ENCODE results near the gene LHFPL2. TPM values are rescaled to one million over a fixed set of nuclear protein-coding genes. Genes with fewer than 3 reads are reported as not detected.
A peak's percentile ranks its signal among the peaks of the same experiment; 100 is the strongest.

LHFPL2 gene
- total RNA-seq, 1 donor from 2014 or later: 42.1 TPM

GRCh38 chr5:78523314-78524193 is 125.0 kb downstream of the LHFPL2 start:
- Mint-ChIP-seq H3K27ac (peak overlapping the region; percentile 85), H3K36me3 (no peaks in the 10 kb centered on the region), H3K9me3 (no peaks in the 10 kb centered on the region), H3K27me3 (ENCODE audit: low read depth) (no peaks in the 10 kb centered on the region), H3K4me1 (peaks cover 40% of the 10 kb centered on the region), H3K4me3 (no peak overlapping the region)
- no peak for DNase-seq (ENCODE audit: low spot score in 2 of 2, unreplicated experiment in 2 of 2)
- no peak for TF ChIP-seq CTCF (IDR thresholded peaks at IDR 0.05; ENCODE audit: unreplicated experiment)

GRCh38 chr5:78522476-78523260 is 125.9 kb downstream of the LHFPL2 start:
- H3K27ac Mint-ChIP-seq: peak overlapping the region; percentile 85

GRCh38 chr5:78521455-78521854 is 127.1 kb downstream of the LHFPL2 start:
- no peak for DNase-seq (ENCODE audit: low spot score in 2 of 2, unreplicated experiment in 2 of 2)
- H3K4me3 Mint-ChIP-seq: no peak overlapping the region
- H3K36me3 Mint-ChIP-seq: peaks cover 2% of the 10 kb centered on the region
- no peak overlapping the region for H3K27ac Mint-ChIP-seq
- no peak for TF ChIP-seq CTCF (IDR thresholded peaks at IDR 0.05; ENCODE audit: unreplicated experiment)
- no peaks in the 10 kb centered on the region for H3K9me3 Mint-ChIP-seq
- H3K27me3 Mint-ChIP-seq (ENCODE audit: low read depth): no peaks in the 10 kb centered on the region
- H3K4me1 Mint-ChIP-seq: peaks cover 32% of the 10 kb centered on the region

More at GRCh38 chr5:78522476-78523260, 125.9 kb downstream of the LHFPL2 start:
- TF ChIP-seq CTCF (IDR thresholded peaks at IDR 0.05; ENCODE audit: unreplicated experiment): no peak
- H3K27me3 Mint-ChIP-seq (ENCODE audit: low read depth): no peaks in the 10 kb centered on the region
- no peak for DNase-seq (ENCODE audit: low spot score in 2 of 2, unreplicated experiment in 2 of 2)
- no peak overlapping the region for H3K4me3 Mint-ChIP-seq
- H3K9me3 Mint-ChIP-seq: no peaks in the 10 kb centered on the region
- peaks cover 43% of the 10 kb centered on the region for H3K4me1 Mint-ChIP-seq
- H3K36me3 Mint-ChIP-seq: no peaks in the 10 kb centered on the region

DNA sequence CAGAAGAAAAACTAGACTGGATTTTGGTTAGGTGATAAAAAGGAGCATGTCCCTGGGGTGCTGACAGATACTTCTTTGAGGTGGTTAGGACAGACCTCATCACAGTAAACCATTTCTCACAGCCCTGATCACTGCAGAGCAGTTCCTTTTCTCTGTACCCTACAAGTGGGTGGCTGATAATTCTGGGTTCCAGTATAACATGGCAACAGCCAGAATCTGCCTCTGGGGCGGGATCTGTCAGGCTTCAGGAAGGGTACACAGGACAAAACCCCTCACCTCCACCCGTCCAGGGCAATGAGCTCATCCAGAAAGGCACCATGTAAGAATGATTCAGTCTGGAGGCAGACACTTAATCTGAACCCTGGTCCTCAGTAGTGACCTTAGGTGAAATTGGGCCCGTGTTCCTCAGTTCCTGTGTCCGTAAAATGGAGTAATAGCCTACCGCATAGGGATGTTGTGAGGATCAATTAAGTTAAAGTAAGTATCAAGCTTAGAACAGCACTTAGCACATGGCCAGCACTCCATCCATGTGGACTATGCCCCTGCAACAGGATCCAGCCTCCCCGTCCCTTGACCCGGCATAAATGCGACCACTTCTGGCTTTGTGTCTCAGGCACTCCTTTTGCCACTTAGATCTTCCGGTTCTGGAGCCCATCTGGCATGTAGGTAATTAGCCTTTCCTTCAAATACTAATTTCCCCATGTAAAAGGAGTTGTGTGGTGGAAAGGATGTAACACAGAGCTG is 129.2 kb downstream of the LHFPL2 start:
- TF ChIP-seq CTCF (IDR thresholded peaks at IDR 0.05; ENCODE audit: unreplicated experiment): no peak
- H3K4me1 Mint-ChIP-seq: peaks cover 32% of the 10 kb centered on the region
- no peak for DNase-seq (ENCODE audit: low spot score in 2 of 2, unreplicated experiment in 2 of 2)
- H3K4me3 Mint-ChIP-seq: no peak overlapping the region
- peaks cover 13% of the 10 kb centered on the region for H3K36me3 Mint-ChIP-seq
- no peaks in the 10 kb centered on the region for H3K27me3 Mint-ChIP-seq (ENCODE audit: low read depth)
- H3K9me3 Mint-ChIP-seq: no peaks in the 10 kb centered on the region
- H3K27ac Mint-ChIP-seq: no peak overlapping the region

GRCh38 chr5:78518365-78519197 is 130.0 kb downstream of the LHFPL2 start:
- no peak for DNase-seq (ENCODE audit: low spot score in 2 of 2, unreplicated experiment in 2 of 2)
- H3K36me3 Mint-ChIP-seq: peaks cover 17% of the 10 kb centered on the region
- no peaks in the 10 kb centered on the region for H3K27me3 Mint-ChIP-seq (ENCODE audit: low read depth)
- no peak overlapping the region for H3K4me3 Mint-ChIP-seq
- H3K27ac Mint-ChIP-seq: peak overlapping the region; percentile 61
- H3K4me1 Mint-ChIP-seq: peaks cover 24% of the 10 kb centered on the region
- no peaks in the 10 kb centered on the region for H3K9me3 Mint-ChIP-seq
- no peak for TF ChIP-seq CTCF (IDR thresholded peaks at IDR 0.05; ENCODE audit: unreplicated experiment)

Measured in mesothelial cell of epicardium (in vitro differentiated cells).